NB4 (cell line): ENCODE measurements around the gene MGMT.

Experiments used
- DNase-seq: peaks from one replicate; pipeline ENCODE4 v3.0.0; 2010; ENCODE audit warnings: low read depth
- H3K4me3 ChIP-seq: one replicate; pipeline ENCODE4 v1.5.1; 2011; ENCODE audit warnings: mild to moderate bottlenecking, low read depth, low read length, moderate library complexity
- MYC ChIP-seq: IDR thresholded peaks from 2 replicates; pipeline ENCODE4 v1.6.1; 2011; ENCODE audit warnings: low read depth, low read length
- POLR2A ChIP-seq: IDR thresholded peaks from 2 replicates; pipeline ENCODE4 v1.6.1; 2011; ENCODE audit warnings: mild to moderate bottlenecking; ENCODE audit not compliant: insufficient read length; ENCODE audit errors: extremely low read depth
- TF ChIP-seq, protein P1 (sequence below): IDR thresholded peaks from one replicate; pipeline ENCODE4 v1.5.1; 2012; ENCODE audit warnings: low read depth, low read length
- TF ChIP-seq, protein P2 (sequence below): IDR thresholded peaks from 2 replicates; pipeline ENCODE4 v1.6.1; 2011; ENCODE audit warnings: low read depth, low read length

Gene MGMT

DNA sequence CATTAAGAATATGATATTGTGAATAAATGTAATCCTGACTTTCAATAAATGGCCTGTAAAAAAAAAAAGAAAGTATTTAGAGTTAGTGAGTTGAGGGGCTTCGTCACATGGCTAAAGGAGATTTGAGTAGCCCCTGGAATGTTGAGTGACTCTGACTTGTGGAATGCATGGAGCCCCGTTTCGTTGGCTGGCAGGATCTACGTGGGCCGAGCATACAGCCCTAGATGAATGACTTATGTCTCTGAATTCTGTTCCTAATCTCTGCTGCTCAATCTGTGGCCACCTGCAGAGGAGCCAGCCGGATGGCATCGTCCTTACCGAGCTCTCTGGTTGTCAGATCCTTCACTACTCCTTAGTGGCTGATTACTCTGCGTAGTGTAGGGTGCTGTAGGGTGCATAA is 155.7 kb downstream of the MGMT start:
- H3K4me3 ChIP-seq, result no peak overlapping the region
- TF ChIP-seq, protein P1, sequence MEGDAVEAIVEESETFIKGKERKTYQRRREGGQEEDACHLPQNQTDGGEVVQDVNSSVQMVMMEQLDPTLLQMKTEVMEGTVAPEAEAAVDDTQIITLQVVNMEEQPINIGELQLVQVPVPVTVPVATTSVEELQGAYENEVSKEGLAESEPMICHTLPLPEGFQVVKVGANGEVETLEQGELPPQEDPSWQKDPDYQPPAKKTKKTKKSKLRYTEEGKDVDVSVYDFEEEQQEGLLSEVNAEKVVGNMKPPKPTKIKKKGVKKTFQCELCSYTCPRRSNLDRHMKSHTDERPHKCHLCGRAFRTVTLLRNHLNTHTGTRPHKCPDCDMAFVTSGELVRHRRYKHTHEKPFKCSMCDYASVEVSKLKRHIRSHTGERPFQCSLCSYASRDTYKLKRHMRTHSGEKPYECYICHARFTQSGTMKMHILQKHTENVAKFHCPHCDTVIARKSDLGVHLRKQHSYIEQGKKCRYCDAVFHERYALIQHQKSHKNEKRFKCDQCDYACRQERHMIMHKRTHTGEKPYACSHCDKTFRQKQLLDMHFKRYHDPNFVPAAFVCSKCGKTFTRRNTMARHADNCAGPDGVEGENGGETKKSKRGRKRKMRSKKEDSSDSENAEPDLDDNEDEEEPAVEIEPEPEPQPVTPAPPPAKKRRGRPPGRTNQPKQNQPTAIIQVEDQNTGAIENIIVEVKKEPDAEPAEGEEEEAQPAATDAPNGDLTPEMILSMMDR, result no peak
- TF ChIP-seq, protein P2, sequence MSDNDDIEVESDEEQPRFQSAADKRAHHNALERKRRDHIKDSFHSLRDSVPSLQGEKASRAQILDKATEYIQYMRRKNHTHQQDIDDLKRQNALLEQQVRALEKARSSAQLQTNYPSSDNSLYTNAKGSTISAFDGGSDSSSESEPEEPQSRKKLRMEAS, result no peak
- TF ChIP-seq POLR2A, result no peak
- TF ChIP-seq MYC, result no peak
- no peak for DNase-seq

DNA sequence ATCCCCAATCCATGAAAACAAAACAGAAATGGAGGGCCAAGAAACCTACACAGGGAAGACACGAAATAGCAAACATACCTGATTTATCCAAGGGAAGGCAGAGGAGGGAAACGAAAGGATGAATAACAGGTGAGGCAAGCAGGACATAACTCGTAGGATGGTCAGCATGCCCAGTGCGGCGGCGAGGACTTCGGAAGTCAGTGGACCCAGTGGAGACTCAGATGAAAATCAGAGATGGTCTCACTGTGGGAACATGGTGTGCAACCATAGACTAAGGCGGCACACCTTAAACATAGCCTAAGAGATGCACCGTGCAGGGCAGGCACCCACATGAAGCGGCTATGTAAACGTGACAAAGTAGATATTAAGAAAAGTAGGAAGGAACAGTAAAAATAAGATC is 157.5 kb downstream of the MGMT start:
- TF ChIP-seq, protein P1, result no peak
- TF ChIP-seq MYC (no peak), POLR2A (no peak)
- TF ChIP-seq, protein P2, result no peak
- no peak for DNase-seq
- H3K4me3 ChIP-seq, result no peak overlapping the region

DNA sequence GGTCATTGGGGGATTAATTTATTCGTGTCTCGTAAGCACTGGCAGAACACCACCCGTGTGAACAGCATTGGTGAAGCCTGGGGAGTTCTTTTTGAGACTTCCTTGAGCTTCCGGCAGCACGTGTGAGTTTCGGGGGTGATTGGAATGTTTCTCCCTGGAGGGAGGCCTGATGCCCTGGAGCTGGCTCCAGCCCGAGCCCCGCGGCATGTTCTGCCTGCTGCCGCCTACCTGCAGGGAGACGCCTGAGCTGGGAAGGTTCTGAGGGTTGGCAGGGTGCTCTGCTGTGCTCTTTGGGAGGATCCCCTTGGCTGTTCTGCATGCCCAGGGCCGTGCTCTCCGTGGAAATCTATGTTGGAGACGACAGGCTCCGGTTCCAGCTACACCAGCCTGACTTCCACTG is 159.3 kb downstream of the MGMT start:
- DNase-seq, result no peak
- TF ChIP-seq, protein P1, result no peak
- no peak for TF ChIP-seq MYC
- TF ChIP-seq POLR2A, result no peak
- TF ChIP-seq, protein P2, result no peak
- no peak overlapping the region for H3K4me3 ChIP-seq

DNA sequence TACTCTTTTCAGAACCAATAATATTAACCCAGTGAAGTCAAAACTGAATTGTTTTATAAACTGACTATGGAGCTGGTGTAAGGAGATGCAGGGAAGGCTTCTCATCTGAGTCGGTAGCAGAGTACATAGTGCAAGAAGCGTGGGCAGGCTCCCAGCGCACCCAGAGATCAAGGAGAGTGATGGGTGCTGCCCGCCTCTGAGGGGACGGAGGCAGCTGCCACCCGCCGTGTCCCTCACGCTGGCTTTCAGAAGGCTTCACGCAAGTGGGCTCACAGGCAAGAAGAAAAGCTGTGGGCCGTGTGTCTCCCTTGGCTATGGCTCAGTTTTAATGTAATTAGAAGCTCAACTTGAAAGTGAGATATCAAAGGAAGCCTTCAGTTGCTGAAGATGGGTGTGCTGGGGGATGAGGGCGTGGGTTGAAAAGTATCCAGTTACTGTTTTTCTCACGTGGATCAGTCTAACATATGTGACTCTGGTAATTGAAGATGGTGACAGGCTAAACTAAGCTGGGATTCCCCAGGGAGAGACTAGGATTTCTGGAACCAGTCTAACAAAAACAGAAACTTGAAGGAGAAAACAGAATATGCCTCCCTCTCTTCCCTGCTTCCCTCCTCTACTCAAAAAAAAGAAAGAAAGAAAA is 159.9 kb downstream of the MGMT start:
- DNase-seq, result no peak
- TF ChIP-seq MYC (no peak), POLR2A (no peak)
- TF ChIP-seq, protein P2, result no peak
- TF ChIP-seq, protein P1, result no peak
- H3K4me3 ChIP-seq, result no peak overlapping the region

DNA sequence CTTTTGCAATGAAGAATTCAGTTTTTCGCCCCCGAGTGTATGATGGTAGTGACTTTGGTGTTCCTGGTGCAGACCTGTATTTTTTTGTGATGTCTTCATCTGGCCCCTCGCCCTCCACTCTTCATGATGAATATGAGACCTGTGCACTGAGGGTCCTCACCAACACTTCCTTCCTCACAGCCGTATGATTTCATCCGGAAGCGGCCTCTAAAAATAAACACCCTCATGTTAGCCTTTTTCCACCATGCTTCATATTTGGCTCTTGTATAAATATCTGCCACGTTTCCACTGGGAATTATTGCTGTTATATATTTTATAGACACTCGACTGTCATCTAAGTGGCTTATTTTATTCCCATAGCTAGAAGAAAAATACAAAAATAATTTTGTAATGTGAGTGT is 160.4 kb downstream of the MGMT start:
- H3K4me3 ChIP-seq, result no peak overlapping the region
- no peak for DNase-seq
- TF ChIP-seq POLR2A (no peak), MYC (no peak)
- TF ChIP-seq, protein P1, result no peak
- TF ChIP-seq, protein P2, result no peak

DNA sequence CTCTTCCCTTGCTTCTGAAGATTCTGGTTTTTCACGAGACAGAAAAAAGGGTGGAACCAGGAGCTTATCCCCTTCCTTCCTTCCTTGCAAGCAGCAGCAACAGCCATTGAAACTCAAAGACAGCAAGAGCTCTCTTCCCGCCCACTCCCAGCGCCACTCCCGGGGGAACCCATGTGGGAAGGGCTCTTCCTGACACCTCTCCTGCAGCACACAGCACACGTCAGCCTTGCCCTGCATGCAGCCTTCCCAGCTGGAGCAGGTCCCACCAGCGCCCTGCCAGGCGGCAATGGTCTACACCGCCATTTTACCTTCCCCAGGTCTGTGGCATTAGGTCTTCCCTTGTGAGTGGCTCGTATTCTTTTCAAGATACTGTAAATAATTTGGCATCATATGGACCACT is 161.8 kb downstream of the MGMT start:
- TF ChIP-seq MYC (no peak), POLR2A (no peak)
- TF ChIP-seq, protein P2, result no peak
- TF ChIP-seq, protein P1, result no peak
- no peak for DNase-seq
- no peak overlapping the region for H3K4me3 ChIP-seq
